Activated naive CD4-positive, alpha-beta T cell treated with anti-CD3 and anti-CD28 coated beads, Interleukin-2, amount 50 U/mL, for 24 hours (primary cell): Measurements from ENCODE around the gene MOSMO.
"Not testable (repeated sequence)": the region's sequence is repeated elsewhere in the genome, so short reads cannot be mapped to it uniquely, and the experiment has no call there.

Experiments used
- H3K27ac Mint-ChIP-seq: one replicate; pipeline ENCODE4 v1.8.0; 2021; ENCODE audit warnings: mild to moderate bottlenecking, mixed read lengths
- H3K27me3 Mint-ChIP-seq: one replicate; pipeline ENCODE4 v1.8.0; 2021; ENCODE audit warnings: mixed read lengths
- H3K36me3 Mint-ChIP-seq: one replicate; pipeline ENCODE4 v1.8.0; 2021; ENCODE audit warnings: mixed read lengths
- H3K4me1 Mint-ChIP-seq: one replicate; pipeline ENCODE4 v1.8.0; 2021; ENCODE audit warnings: mixed read lengths
- H3K4me3 Mint-ChIP-seq: one replicate; pipeline ENCODE4 v1.8.0; 2021; ENCODE audit warnings: mild to moderate bottlenecking, mixed read lengths
- H3K9me3 Mint-ChIP-seq: one replicate; pipeline ENCODE4 v1.8.0; 2021; ENCODE audit warnings: mixed read lengths

The MOSMO gene

DNA sequence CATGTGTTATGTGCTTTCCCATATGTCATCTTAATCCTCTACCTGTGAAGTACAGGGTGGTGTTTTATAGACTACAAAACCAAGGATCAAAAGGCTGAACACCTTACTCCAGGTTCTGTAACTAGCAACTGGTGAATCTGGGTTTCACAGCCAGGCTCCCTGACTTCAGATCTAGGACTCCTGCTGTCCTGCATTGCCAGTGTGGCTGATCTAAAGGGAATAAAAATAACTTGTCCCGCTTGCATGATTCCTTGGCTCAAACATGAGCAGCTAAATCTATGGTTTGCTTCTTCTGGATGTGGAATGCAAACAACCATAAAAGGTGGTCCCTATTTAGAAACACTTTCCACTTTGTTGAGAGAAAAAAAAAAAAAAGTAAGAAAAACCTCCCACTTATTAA, 80.7 kb downstream of the MOSMO start:
- H3K4me3 Mint-ChIP-seq, result no peak overlapping the region
- H3K36me3 Mint-ChIP-seq, result peaks cover 5% of the 10 kb centered on the region
- H3K4me1 Mint-ChIP-seq, result no peaks in the 10 kb centered on the region
- H3K27ac Mint-ChIP-seq, result no peak overlapping the region
- H3K9me3 Mint-ChIP-seq, result no peaks in the 10 kb centered on the region
- H3K27me3 Mint-ChIP-seq, result no peaks in the 10 kb centered on the region

DNA sequence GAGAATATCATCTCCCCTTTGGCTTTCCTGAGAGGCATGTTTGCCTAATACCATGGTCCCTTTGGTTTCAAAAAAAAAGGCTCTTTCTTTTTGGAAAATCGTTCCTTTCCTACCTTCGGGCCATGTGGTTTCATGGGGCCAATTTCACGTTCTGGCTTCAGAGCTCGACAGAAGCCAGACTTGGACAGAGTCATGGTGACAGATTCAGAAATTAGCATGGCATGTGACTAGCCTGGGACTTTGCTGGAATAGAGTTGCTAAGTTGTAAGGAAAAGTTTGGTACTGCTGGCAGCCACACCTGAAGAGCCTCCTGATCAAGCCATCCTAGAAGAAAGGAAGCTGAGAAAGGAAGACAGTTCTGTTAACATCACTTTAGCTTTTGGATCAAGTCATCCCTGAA, 82.0 kb downstream of the MOSMO start:
- Mint-ChIP-seq H3K4me3 (no peak overlapping the region), H3K4me1 (no peaks in the 10 kb centered on the region), H3K27ac (no peak overlapping the region), H3K9me3 (no peaks in the 10 kb centered on the region), H3K27me3 (peaks cover under 1% of the 10 kb centered on the region), H3K36me3 (peaks cover 5% of the 10 kb centered on the region)

GRCh38 chr16:22091721-22092120, 83.8 kb downstream of the MOSMO start:
- Mint-ChIP-seq H3K4me3 (no peak overlapping the region), H3K36me3 (no peaks in the 10 kb centered on the region), H3K4me1 (no peaks in the 10 kb centered on the region), H3K9me3 (no peaks in the 10 kb centered on the region), H3K27me3 (peaks cover 5% of the 10 kb centered on the region), H3K27ac (no peak overlapping the region)

DNA sequence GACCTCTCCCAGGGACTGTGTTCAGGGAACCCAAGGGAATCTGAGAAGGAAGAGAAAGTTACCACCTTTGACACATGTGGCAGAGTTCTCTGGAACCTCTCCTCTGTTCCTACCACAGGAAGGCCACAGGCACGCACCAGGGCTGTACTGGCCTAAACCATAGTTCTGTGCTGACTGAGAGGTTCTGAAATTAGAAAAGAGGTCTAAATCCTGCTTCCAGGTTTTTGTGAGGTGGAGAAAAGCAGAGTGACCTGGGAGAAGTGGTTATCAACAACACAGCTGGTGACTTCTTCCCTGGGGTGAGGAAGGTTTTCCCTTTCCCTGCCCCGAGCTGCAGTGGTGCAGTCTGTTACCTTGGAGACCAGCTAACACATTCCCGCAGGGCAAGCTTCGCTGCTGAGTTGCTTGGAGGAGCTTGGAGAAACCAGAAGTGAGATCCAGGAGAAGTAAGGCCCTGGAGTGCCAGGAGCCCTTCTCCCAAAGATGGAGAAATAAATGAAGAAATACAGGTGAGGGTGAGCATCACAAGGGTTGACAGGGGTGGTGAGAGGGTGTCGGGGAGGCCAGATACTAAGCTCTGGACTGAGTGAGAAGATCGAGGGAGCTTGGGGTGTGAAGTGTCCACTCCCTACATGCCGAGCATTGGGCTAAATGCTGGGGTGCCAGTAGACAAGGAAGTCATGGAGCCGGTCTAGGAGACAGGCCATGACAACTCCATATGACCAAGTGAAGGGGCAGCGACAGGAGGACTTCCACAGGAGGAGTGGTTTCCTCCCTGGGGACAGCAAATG, 84.4 kb downstream of the MOSMO start, which contains the start of gene VWA3A:
Gene VWA3A, plus strand, starts transcription at position 399 of the 791 bp plus-strand sequence. Its CDS starts 97 bp downstream, at position 496.
- no peak within 1 kb of the TSS for H3K27ac Mint-ChIP-seq
- no peak within 1 kb of the TSS for H3K4me3 Mint-ChIP-seq
- no peaks in the 10 kb centered on the region for H3K9me3 Mint-ChIP-seq
- H3K4me1 Mint-ChIP-seq, result no peaks in the 10 kb centered on the region
- no peaks in the 10 kb centered on the region for H3K36me3 Mint-ChIP-seq
- peaks cover 6% of the 10 kb centered on the region for H3K27me3 Mint-ChIP-seq

- H3K4me3 Mint-ChIP-seq, result no peak overlapping the region
- no peak overlapping the region for H3K27ac Mint-ChIP-seq
- H3K9me3 Mint-ChIP-seq, result no peaks in the 10 kb centered on the region
- H3K27me3 Mint-ChIP-seq, result peaks cover 9% of the 10 kb centered on the region
- H3K36me3 Mint-ChIP-seq, result no peaks in the 10 kb centered on the region
- H3K4me1 Mint-ChIP-seq, result peaks cover under 1% of the 10 kb centered on the region
Observed at GRCh38 chr16:22093331-22093730, 85.4 kb downstream of the MOSMO start.

- Mint-ChIP-seq H3K36me3 (no peaks in the 10 kb centered on the region), H3K9me3 (no peaks in the 10 kb centered on the region), H3K4me1 (peaks cover 3% of the 10 kb centered on the region), H3K27ac (no peak overlapping the region), H3K27me3 (peaks cover 11% of the 10 kb centered on the region), H3K4me3 (no peak overlapping the region)
Observed at GRCh38 chr16:22093996-22094395, 86.1 kb downstream of the MOSMO start.

- Mint-ChIP-seq H3K36me3 (no peaks in the 10 kb centered on the region), H3K4me1 (peaks cover 3% of the 10 kb centered on the region), H3K27me3 (peaks cover 11% of the 10 kb centered on the region), H3K4me3 (no peak overlapping the region), H3K27ac (no peak overlapping the region), H3K9me3 (no peaks in the 10 kb centered on the region)
Observed at GRCh38 chr16:22098405-22099255, 90.7 kb downstream of the MOSMO start.

- Mint-ChIP-seq H3K36me3 (no peaks in the 10 kb centered on the region), H3K4me1 (peaks cover 3% of the 10 kb centered on the region), H3K27ac (no peak overlapping the region), H3K9me3 (no peaks in the 10 kb centered on the region), H3K27me3 (peaks cover 11% of the 10 kb centered on the region), H3K4me3 (no peak overlapping the region)
Observed at GRCh38 chr16:22099256-22099975, 91.5 kb downstream of the MOSMO start.

DNA sequence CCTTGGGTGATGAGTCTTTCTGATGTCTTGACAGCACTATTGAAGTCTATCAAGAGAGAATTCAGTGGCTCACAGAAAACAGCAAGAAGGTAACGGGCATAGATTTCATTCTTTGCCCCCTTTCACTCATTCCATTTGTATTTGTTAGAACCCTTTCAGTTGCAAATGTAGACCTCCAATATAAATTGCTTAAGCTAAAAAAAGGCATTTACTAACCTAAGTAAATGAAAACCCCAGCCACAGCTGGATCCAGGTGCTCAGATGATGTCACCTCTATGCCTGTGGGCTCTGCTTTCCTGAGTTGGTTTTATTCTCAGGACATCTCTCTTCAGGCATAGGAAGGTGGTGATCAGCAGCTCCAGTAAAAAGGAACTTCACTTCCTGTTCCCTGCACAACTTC, 95.5 kb downstream of the MOSMO start:
- Mint-ChIP-seq H3K9me3 (no peaks in the 10 kb centered on the region), H3K4me3 (no peak overlapping the region), H3K27ac (no peak overlapping the region), H3K4me1 (peaks cover 2% of the 10 kb centered on the region), H3K36me3 (no peaks in the 10 kb centered on the region), H3K27me3 (peaks cover 1% of the 10 kb centered on the region)

- H3K4me3 Mint-ChIP-seq, result no peak overlapping the region
- H3K27me3 Mint-ChIP-seq, result no peaks in the 10 kb centered on the region
- no peaks in the 10 kb centered on the region for H3K4me1 Mint-ChIP-seq
- no peaks in the 10 kb centered on the region for H3K36me3 Mint-ChIP-seq
- no peaks in the 10 kb centered on the region for H3K9me3 Mint-ChIP-seq
- no peak overlapping the region for H3K27ac Mint-ChIP-seq
Observed at GRCh38 chr16:22109258-22109898, 101.5 kb downstream of the MOSMO start.

GRCh38 chr16:22111629-22112028, 103.7 kb downstream of the MOSMO start:
- H3K4me1 Mint-ChIP-seq, H3K27me3 Mint-ChIP-seq, H3K9me3 Mint-ChIP-seq, H3K27ac Mint-ChIP-seq, H3K4me3 Mint-ChIP-seq, H3K36me3 Mint-ChIP-seq: not testable (repeated sequence)

- H3K4me3 Mint-ChIP-seq, result no peak overlapping the region
- no peaks in the 10 kb centered on the region for H3K9me3 Mint-ChIP-seq
- H3K27me3 Mint-ChIP-seq, result no peaks in the 10 kb centered on the region
- no peaks in the 10 kb centered on the region for H3K36me3 Mint-ChIP-seq
- H3K4me1 Mint-ChIP-seq, result no peaks in the 10 kb centered on the region
- H3K27ac Mint-ChIP-seq, result no peak overlapping the region
Observed at GRCh38 chr16:22116095-22116700, 108.3 kb downstream of the MOSMO start.

DNA sequence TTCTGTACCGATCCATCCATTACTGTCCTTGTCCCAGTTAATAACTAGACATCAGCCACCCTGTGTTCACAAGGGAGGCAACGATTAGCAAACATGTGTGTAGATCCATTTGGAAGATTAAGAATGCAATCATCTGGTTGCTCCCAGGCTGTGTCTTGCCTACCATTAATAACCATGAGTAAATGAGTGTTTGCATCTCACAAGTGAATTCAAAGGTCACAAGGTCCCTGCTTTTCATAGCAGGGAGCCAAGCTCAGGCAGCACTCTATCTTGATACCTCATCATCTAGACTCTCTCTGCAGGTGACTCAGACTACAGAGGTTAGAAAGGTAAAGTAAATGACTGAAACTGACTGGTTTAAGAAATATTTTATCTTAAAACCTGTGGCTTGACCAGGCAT, 109.7 kb downstream of the MOSMO start:
- Mint-ChIP-seq H3K27ac (no peak overlapping the region), H3K4me3 (no peak overlapping the region), H3K4me1 (no peaks in the 10 kb centered on the region), H3K27me3 (no peaks in the 10 kb centered on the region), H3K36me3 (no peaks in the 10 kb centered on the region), H3K9me3 (no peaks in the 10 kb centered on the region)

GRCh38 chr16:22120440-22120839, 112.5 kb downstream of the MOSMO start:
- H3K36me3 Mint-ChIP-seq, result no peaks in the 10 kb centered on the region
- H3K4me1 Mint-ChIP-seq, result no peaks in the 10 kb centered on the region
- H3K4me3 Mint-ChIP-seq, result no peak overlapping the region
- no peaks in the 10 kb centered on the region for H3K9me3 Mint-ChIP-seq
- H3K27ac Mint-ChIP-seq, result no peak overlapping the region
- H3K27me3 Mint-ChIP-seq, result no peaks in the 10 kb centered on the region

GRCh38 chr16:22122239-22122638, 114.3 kb downstream of the MOSMO start:
- Mint-ChIP-seq H3K27me3 (no peaks in the 10 kb centered on the region), H3K36me3 (no peaks in the 10 kb centered on the region), H3K4me1 (no peaks in the 10 kb centered on the region), H3K27ac (no peak overlapping the region), H3K9me3 (no peaks in the 10 kb centered on the region), H3K4me3 (no peak overlapping the region)
